D341Med (cell line): Measurements from ENCODE around the gene BCORL1.
A peak's percentile ranks its signal among the peaks of the same experiment; 100 is the strongest.

Source experiments
- DNase-seq: peaks from one replicate; pipeline ENCODE4 v3.0.0; 2012; ENCODE audit warnings: low spot score

BCORL1 gene, protein sequence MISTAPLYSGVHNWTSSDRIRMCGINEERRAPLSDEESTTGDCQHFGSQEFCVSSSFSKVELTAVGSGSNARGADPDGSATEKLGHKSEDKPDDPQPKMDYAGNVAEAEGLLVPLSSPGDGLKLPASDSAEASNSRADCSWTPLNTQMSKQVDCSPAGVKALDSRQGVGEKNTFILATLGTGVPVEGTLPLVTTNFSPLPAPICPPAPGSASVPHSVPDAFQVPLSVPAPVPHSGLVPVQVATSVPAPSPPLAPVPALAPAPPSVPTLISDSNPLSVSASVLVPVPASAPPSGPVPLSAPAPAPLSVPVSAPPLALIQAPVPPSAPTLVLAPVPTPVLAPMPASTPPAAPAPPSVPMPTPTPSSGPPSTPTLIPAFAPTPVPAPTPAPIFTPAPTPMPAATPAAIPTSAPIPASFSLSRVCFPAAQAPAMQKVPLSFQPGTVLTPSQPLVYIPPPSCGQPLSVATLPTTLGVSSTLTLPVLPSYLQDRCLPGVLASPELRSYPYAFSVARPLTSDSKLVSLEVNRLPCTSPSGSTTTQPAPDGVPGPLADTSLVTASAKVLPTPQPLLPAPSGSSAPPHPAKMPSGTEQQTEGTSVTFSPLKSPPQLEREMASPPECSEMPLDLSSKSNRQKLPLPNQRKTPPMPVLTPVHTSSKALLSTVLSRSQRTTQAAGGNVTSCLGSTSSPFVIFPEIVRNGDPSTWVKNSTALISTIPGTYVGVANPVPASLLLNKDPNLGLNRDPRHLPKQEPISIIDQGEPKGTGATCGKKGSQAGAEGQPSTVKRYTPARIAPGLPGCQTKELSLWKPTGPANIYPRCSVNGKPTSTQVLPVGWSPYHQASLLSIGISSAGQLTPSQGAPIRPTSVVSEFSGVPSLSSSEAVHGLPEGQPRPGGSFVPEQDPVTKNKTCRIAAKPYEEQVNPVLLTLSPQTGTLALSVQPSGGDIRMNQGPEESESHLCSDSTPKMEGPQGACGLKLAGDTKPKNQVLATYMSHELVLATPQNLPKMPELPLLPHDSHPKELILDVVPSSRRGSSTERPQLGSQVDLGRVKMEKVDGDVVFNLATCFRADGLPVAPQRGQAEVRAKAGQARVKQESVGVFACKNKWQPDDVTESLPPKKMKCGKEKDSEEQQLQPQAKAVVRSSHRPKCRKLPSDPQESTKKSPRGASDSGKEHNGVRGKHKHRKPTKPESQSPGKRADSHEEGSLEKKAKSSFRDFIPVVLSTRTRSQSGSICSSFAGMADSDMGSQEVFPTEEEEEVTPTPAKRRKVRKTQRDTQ (N-terminal part only)

DNA sequence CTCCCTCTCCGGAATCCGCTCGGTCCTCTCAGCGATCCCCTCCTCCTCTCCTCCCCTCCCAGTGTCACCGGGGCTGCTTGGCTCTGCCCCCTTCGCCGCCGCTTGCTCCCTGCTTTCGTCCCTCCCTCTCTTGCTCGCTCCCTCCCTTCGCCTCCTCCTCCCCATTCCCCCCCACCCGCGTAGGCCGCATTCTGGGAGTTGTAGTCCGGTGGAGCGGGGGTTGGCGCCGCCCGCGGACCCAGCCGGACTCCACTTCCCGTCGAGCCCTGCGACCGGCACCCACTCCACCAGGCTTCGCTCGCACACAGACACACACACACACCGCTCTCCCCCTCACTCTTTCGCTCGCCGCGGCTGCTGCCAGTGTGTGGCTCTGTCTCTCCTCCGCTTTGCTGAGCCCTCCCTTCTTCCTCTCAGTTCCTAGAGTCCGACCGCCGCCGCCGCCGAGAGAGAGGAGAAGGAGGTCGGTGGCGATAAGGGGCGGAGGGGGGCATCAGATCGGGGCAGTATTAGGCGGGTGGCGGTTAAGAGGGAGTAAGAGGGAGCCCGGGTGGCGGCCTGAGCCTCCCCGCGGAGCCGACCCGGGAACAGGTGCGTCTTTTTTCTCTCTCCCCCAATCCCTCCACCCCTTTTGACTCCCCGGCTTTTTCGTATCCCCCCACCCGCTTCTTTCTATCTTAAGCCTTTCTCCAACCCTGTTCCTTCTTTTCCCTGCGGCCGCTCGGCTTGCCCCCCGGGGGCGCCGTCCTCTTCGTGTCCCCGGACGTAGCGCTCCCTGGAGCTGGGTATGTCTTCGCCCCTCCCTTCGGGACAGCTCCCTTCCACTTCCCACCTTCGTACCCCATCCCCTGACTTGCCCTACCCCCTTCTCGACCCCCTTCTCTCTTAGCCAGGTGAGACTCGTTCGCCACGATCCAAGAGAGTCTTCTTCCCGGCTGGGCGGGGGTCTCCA is at the start of gene BCORL1:
Gene BCORL1 (plus strand): TSS at position 336 of the 952 bp plus-strand sequence. CDS start 22,597 bp downstream, outside the sequence.
- DNase-seq, result peak; percentile 91

DNA sequence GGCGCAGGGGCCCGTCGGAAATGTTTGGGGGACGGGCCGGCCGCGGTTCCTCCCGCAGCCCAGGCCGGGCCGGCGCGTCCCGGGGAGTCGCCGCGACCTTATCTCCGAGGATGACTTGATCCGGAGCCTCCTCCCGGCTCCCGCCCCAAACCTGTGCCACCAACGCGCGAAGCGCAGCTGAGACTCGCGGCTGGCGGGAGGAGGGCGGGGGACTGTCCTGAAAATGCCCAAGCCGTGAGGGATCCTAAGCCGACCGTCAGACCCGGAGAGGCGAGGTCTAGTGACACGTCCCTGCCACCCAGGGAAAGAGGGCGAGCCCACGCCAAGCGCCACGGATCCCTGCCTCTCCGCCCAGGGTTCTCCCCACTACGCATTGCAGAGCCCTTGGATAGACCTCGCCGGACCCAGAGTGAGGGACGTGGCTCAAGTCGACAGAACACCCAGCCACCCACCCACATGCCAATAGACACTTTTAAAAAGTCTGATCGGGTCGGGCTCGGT is 49.6 kb upstream of the BCORL1 start:
- no peak for DNase-seq

DNA sequence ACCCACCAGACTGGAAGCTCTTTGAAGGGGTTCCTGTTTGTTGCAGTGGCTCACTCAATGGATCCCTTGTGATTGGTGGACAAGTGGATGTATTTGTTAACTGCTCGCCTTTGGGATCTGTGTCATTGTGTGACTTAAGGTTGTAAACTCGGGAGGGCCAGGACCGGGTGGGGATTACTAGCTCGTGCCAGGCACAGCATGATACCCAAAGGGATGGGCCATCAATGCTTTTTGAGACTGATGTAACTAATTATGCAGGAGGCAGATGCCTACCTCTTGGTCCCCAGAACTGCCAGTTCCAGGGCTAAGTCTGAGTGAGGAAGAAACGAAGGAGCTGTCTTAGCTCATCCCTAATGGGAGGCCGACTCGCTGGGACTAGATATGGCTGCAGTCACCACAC is 48.7 kb upstream of the BCORL1 start:
- no peak for DNase-seq

DNA sequence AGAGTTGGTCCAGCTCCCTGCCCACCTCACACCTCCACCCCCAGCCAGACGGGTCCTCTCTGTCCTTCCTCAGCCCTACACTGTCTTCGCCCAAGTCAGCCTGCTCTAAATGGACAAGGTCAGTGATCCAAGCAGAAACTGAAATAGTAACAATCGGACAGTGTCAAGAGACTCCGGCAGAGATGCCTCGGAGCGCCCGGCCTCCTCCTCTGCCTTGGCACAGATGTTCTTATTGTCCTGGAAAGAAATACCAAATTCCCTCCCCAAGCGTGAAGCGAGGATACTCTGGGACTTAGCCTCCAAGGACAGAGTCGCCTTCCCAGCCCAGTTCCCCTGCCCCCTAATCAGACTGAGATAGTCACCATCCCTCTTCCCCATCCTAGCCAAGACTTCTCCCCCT is 48.0 kb upstream of the BCORL1 start:
- DNase-seq, result no peak

DNA sequence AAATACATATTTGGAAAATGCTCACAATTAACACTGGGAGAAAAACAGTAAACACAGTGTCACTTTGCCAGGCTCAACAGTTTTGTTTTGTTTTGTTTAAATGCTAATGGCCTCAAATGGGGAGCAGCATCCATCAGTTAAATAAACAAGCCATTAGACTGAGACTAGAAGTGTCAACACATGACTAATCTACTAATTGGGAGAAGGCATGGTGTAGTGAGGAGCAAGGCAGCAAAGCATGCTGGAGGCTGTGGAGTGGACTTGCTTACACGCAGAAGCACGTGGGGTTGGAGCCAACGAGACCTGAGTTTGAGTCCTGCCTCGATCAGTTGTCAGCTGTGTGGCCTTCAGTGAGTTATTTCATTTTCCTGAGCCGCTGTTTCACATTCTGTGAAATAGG is 47.5 kb upstream of the BCORL1 start:
- DNase-seq, result no peak

DNA sequence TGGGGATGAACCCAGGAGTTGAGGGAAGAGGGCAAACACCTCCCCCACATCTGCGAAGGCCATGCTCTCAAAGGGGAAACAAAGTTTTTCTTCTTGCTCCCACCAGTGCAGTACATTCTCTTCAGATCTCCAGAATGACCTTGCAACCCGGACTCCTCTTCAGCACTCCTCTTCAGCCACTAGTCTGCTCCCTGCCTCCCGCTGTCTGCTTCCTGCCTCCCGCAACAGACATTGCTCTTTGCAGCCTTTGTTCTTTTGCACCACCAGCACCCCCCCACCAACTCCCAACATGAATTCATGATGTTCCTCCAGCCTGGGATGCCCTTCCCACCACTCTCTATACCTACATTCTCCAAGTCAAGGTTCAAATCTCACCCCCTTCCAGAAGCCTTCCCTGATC is 44.4 kb upstream of the BCORL1 start:
- DNase-seq, result no peak

DNA sequence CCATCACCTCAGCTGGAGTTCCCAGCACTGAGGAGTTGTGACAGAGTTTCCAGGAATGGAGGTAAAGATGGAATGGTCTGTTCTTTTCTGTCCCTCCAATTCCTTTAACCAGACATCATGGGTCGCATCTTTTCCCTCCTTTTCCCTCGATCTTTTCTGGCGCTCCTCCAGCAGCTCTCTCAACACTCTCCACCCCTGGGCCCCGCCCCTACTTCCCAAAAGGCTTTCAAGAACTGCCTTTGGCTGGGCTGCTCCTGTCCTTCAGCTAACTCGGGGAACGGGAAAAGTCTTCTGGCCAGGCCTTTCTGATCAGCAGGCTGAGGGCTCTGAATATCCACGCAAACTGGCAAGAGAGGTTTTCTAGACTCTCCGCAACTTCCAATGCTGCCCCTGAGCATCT is 42.4 kb upstream of the BCORL1 start:
- no peak for DNase-seq

DNA sequence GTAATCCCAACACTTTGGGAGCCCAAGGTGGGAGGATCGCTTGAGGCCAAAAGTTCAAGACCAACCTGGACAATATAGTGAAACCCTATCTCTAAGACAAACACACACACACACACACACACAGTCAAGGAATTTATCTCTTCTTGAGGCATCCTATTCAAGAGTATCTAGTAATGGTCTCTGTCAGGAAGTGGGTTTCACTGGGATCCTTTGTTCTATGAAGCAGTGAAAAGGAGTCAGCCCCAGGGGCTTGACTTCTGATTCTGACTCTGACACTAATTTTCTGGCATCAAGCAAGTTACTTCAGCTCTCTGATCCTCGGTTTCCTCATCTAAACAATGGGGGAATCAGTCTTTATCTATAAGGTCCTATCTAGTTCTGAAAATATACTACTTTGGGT is 41.7 kb upstream of the BCORL1 start:
- no peak for DNase-seq

DNA sequence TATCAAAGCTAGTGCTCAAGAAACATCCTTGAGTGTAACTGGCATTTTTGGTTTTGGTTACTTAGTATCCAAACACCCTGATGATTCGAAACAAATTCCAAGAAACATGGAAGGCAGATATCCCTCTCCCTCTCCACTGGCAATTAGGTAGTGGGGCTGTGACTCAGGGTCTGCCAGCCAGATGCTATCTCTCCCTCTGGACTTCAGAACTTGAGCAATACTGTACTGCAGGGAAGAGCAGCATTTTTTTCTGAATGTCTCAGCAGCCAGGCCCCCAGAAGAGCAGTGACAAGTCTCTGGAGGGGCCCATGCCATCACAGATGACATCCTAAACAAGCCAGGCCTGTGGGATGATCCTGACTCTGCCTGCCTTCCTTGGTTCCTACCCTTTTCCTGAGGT is 37.3 kb upstream of the BCORL1 start:
- no peak for DNase-seq

DNA sequence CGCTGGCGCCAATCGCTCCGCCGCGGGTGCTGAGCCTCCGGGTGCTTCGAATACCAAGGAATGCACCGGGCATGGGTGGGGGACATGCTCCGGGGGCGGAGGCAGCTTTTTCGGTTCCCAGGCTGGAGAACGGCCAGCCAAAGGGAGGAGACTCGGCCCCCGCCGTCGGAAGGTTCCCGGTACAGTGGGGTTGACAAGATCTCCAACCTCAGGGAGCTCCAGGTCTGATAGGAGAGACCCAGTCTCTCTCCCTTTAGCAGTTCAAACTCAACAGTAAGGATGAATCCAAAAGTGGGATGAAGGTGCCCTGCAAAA is 29.1 kb upstream of the BCORL1 start:
- no peak for DNase-seq

DNA sequence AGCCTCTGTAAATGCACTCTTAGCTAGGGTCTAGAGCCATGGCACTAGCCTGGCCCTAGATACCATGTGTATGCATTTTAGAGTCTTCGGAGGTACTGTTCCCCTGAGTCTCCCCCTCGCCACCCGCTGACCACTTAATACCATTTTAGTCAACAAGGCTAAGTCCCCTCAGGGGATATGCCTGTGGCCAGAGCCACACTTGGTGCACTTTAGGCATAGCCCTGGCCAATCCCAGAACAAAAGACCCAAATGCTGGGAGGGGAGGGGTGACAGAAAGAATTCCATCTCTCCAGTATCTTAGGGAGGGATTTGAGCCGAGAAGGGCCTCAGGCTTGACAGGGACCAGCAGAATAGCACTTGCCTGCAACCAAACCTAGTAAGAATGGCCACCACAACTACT is 28.6 kb upstream of the BCORL1 start:
- DNase-seq, result no peak

DNA sequence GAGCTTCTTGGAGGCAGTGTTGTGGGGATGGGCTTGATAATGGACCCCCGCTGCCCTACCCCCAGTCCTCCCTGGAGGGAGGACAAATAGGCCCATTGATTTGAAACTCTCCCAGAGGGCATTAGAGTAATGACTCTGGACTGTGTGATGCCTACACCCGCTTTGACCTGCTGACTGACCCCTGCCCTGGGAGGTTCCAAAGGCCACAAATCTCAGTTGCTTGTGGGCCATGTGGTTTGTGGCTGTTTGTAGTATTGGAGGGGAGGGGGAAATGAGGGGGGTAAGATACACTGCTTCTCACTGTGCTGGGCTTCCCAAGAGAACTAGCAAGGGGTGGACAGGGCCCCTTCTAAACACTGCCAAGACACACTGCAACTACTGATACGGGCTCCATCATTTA is 27.6 kb upstream of the BCORL1 start:
- no peak for DNase-seq

DNA sequence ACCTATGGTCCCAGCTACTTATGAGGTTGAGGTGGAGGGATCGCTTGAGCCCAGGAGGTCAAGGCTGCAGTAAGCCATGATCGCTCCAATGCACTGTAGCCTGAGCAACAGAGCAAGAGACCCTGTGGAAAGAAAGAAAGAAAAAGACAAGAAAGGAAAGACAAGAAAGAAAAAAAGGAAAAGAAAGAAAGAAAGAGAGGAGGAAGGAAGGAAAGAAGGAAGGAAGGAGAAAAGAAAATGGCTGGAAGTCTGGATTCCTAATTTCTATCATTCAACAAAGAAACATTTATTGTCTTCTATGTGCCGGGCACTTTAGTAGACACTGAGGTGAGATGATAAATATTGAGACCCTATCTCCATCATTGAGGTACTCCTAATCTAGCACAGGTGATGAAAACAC is 26.8 kb upstream of the BCORL1 start:
- DNase-seq, result no peak

DNA sequence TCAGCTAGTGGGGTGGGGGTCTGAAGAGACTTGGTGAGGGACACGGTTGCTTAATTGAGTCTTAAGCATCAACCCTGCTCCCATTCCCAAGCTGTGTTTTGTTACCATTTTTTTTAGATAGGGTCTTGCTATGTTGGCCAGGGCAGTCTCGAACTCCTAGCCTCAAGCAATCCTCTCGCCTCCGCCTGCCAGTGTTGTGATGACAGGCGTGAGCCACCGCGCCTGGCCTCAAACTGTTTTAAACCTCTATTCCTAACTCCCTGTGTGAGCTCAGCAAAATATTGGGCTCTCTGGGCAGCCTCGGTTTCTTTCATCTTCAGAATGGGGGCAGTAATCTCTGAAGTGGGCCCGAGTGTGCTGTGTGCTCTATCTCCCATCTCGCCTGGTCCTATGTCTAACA is 26.3 kb upstream of the BCORL1 start:
- DNase-seq, result no peak

DNA sequence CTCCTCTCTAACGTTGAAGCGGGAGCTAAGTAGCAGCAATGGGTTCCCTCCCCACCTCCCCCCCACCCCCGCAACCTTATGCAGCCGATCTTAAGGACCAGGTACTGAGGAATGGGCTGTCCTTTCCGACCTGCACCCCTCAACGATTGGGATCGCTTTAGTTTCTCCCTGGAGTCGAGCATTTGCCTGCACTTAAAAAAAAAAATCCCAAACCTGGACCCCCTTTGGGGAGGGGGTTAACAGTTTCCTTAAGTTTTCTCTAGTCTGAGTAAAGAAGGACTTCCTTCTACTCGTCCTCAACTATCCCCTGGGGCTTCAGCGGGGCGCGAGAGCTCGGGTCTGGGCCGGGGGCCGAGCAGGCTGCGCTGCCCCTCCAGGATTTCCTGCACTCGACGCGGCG is 25.7 kb upstream of the BCORL1 start:
- no peak for DNase-seq

DNA sequence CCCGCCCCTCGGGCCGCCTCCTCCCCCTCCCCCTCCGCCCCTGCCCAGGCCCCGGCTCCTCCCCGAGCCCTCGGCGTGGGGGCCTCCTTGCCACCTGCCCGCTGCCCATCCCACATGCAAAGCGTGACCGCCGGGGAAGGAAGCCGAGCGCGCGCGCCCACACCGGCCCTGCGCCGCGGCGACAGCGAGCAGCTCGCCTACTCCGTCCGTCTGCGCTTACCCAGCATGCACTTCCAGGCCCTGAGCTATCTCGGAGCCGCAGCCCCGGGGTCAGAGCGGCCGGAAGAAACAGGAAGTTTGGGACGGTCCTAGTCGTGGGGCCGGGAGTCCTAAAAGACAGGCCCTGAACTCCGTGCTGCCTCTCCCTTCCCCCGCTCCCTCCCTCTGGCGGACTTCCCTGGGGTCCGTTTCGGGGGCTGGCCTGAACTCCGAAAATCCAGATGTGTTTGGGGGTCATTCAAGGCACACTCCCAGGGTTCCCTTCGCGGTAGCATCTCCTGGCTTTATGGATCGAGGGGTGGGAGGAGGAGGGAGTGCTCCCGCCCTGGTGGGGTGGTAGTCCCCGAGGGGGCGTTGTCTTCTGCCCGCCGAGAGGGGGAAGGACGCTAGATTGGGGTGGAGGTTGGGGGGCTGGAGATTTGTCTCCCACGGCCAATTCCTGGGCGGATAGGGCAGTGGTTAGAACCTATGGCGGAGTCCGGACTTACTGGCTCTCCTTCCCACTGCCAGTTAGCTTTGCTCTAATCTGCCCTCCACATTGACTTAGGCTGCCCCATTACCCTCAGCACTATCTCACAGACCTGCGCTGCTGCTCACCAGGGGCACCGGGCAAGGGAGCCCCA is 25.0 kb upstream of the BCORL1 start:
- peak; percentile 81 for DNase-seq

DNA sequence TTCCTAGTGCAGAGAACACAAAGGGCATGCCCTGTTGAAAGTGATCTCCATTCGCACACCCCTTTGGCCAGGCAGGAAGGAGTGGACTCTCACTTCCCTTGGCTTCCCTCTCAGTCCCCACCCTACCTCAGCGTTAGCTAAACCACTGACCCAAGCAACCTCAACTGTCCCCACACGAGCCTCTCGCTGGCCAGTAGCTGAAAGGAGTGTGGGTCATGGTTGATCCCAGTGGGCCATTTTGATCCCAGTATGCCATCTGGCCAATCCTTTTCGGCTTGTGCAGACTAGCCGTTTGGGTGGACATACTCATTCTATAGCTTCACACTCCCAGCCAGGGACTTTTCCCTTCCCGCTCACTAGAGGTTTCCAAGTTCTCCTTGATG is 24.4 kb upstream of the BCORL1 start:
- no peak for DNase-seq

DNA sequence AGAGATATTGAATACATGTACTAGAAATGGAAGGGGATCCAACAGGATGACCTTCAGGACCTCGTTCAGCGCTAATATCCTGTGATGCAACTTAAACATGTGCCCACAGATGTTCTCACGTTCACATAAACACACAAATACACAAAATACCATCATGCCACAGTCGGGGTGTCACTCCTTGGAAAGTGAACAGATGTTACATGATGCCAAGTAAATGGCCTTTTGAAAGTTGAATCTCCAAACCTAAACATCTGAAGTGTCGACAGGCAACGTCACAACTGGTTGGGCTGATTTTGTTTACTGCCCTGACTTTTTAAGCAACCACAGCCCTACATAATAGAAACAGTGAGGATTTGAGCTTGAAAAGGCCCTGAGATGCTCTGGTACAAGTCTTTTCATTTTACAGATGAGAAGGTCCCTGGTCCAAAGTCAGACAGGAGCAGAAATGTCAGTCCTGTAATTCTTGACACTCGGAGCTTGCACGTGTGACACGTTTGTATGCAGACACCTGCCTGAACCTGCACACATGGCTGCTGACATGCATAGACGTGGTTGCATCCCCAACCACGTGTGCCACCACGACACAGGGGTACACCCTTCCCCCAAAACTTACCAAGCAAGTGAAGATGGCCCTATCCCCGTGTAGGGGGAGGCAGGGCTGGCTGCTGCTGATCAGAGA is 23.5 kb upstream of the BCORL1 start:
- no peak for DNase-seq

DNA sequence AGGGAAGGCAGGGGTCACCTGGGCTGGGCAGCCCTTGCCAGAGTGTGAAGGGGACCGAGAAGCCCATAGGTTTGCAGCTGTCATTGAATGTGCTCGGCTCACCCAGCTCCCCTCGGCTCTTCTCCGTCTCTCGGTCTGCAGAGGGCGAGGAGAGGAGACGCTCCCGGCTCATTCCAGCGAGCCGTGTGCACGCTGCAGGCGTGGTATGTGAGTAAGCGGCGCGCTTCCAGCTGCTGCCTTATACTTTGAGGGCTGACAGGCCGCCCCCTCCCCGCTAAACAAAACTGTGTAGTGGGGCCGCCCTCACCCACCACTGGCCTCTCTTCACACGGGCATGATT is 23.0 kb upstream of the BCORL1 start:
- DNase-seq, result no peak
